Measurements from ENCODE around the gene OR6N1.

DNA sequence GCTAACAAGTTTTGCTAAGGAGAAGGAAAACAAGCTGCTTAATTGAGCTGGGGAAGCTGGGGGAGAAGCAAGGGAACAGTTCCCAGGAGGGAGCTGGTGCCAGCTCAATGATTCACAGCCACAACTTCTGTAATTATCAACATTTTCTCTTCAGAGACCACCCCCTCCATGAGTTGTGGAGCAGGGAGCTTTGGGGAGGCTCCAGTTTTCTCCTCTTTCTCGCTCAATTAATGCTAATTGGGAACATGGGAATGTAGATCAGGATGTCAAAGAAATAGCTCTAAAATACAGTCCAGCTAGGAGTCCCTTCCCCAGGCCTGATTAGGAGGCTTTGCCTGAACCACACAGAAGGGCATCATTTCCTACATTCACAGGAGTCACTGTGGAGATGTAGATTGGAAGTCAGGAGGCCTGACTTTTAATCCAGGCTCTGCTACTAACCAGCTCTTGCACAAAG, 47.0 kb upstream of the OR6N1 start:
- TF ChIP-seq CEBPB (IDR thresholded peaks at IDR 0.05) (no peak), TAF1 (IDR thresholded peaks at IDR 0.05; ENCODE audit: low read depth) (no peak), TCF12 (IDR thresholded peaks at IDR 0.05; ENCODE audit: low read depth) (no peak), EP300 (IDR thresholded peaks at IDR 0.05; ENCODE audit: borderline replicate concordance) (no peak), NFIC (IDR thresholded peaks at IDR 0.05) (no peak), TEAD4 (IDR thresholded peaks at IDR 0.05) (no peak), FOXM1 (IDR thresholded peaks at IDR 0.05; ENCODE audit: borderline replicate concordance, low read depth) (no peak), RAD21 (IDR thresholded peaks at IDR 0.05; ENCODE audit: low read depth) (no peak), CREB1 (IDR thresholded peaks at IDR 0.05; ENCODE audit: low read depth) (no peak)
- TF ChIP-seq, protein P1, sequence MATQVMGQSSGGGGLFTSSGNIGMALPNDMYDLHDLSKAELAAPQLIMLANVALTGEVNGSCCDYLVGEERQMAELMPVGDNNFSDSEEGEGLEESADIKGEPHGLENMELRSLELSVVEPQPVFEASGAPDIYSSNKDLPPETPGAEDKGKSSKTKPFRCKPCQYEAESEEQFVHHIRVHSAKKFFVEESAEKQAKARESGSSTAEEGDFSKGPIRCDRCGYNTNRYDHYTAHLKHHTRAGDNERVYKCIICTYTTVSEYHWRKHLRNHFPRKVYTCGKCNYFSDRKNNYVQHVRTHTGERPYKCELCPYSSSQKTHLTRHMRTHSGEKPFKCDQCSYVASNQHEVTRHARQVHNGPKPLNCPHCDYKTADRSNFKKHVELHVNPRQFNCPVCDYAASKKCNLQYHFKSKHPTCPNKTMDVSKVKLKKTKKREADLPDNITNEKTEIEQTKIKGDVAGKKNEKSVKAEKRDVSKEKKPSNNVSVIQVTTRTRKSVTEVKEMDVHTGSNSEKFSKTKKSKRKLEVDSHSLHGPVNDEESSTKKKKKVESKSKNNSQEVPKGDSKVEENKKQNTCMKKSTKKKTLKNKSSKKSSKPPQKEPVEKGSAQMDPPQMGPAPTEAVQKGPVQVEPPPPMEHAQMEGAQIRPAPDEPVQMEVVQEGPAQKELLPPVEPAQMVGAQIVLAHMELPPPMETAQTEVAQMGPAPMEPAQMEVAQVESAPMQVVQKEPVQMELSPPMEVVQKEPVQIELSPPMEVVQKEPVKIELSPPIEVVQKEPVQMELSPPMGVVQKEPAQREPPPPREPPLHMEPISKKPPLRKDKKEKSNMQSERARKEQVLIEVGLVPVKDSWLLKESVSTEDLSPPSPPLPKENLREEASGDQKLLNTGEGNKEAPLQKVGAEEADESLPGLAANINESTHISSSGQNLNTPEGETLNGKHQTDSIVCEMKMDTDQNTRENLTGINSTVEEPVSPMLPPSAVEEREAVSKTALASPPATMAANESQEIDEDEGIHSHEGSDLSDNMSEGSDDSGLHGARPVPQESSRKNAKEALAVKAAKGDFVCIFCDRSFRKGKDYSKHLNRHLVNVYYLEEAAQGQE (IDR thresholded peaks at IDR 0.05; ENCODE audit: low read depth): no peak
